ENCODE data around the gene SORCS3.

SORCS3 gene

DNA sequence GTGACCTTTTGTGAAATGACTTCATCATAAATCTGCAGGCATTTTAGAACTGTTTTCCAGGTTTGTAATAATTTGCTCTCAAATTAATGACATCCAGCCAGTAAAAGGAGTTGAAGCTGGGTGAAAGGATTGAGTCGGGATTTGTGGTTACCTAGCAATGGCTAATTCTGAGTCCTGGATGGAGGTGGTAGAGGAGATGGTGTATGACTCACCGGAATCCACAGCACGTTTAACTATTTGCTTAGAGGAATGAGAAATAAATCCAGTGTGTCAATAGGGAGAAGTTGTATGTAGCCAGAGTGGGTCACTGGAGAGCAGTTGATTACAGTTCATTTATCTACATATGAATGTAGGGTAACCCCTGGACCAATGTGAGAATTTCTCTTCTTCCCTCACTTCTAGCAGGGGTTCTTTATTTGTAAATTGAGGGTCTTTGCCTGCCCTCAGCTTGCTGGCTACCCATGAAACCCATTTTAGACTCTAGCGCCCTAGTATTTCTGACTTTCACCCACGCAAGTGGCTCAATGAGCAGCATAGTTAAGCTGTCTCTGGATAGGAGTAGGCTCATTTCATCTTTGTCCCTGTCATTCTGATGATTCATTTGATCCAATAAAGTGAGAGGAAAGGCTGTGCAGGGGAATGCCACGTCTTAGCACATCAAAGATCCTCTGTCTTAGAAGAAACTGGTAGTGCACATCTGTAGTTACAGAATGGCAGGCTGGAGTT is 547.8 kb downstream of the SORCS3 start:
- DNase-seq (ENCODE audit: low read depth) = no peak

DNA sequence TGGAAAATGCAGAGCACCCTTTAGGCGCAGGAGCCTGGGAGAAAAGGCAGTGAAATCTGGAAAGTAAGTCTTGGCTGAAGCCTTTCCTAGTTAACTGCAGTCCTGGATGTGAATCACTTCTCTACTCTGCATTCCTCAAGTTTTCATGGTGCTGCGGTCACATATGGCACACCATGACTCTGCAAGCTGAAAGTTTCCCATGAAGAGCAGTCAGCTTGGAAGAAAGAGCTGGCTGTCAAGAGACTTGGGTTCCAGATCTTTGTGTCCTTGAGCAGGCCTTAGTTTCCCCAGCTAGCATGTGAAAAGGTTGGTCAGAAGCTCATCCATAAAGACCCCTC is 548.3 kb downstream of the SORCS3 start:
- DNase-seq (ENCODE audit: low read depth) = no peak

DNA sequence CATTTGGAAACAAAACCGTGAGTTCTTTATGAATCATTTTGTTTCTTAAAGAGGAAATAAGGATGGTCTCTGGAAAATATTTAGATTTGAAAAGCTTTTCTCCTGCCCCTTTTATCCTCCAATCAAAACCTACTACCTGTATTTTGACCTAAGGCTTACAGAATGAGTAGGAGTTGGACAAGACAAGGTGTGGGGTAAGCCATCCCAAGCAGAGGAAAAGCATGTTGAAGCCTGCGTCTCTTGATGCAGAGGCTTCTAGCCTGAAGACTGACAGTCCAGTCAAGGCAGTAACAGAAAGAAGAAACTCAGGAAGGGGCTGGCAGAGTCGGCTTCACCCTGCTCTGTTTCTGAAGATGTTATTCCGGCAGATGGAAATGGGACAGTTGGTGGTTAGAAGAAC is 551.1 kb downstream of the SORCS3 start:
- no peak for DNase-seq (ENCODE audit: low read depth)

DNA sequence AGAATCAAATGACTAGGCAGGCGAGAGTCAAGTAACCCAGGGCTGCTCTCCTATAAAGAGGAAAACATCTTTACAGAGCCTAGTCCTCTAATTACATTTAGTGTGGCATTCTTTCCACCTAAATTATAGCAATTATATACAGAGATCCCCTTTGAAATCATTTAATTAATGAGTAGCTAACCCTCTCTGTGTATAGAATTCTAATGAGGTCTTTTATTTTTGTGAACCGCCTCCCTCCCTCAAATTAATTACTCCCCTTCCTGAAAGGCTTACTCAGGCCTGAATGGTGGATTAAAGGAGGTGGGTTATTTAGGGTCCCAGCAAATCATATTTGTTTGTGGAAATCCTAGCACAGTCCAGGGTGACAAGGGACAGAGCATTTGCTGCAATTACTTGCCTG is 551.8 kb downstream of the SORCS3 start:
- no peak for DNase-seq (ENCODE audit: low read depth)

DNA sequence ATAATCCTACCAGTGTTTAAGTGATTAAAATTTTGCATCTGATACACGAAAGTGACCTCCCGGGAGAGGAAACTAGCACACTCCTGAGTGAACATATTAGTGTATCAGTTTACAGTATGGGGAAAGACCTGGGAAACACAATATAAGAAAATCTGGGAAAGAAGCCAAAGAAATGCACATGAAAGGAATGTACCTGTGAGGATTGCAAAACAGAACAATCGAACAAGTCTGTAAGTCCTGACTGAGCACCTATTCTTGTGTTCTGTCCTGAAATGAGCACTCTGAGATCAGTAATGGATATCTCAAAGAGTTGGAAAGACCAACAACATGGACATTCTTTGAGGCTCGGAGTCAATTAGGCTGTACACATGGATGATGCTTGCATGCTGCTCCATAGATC is 554.7 kb downstream of the SORCS3 start:
- no peak for DNase-seq (ENCODE audit: low read depth)

DNA sequence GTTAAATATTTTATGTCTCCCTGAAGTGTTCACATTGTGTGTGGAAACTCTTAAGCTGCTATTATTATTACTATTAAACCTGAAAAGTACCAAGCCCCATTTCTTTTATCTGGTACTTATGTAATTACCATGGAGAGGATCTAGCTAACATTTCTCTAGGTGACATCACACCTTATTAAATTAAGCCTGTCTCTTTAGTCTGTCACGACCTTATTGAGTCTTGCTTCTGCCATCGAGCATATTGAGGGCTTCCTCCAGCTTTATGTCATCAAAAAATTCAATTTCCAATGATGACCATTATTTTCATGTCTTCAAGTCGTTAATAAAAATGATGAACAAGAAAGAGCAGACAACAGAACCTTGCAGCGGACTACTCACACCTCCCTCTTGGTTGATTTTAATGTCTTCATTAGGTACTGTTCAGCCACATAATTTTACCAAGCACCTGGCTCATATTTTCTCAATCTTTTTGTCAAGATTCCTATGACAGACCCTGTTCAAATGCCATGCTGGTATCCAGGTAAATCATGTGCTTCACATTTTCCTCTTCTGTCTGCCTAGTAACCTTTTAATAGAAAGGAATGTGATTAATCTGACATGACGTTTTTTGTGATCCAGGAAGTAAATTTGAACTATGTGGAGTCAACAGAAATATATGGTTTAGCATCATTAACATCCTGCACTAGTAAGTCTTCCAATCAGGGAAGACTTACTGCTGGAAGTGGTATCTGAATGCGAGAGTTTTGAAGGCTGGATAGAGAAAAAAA is 556.7 kb downstream of the SORCS3 start:
- no peak for DNase-seq (ENCODE audit: low read depth)

DNA sequence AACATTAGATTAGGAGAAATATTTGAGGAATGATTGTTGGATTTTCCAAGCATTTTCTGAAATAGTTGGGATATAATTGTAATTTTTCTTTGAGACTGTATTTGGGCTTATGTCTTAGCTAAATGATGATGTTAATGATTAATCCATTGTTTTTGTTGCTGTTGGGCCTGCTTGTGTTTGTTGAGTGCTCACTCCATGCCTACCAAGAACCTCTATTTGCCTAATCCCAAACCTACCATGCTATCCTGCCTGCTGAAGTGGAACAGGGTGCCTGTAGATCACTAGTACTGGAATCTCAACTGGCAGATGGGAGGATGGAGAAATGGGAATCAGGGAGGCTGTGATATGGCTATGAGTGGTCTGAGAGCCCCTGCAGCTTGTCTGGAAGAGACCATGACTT is 565.5 kb downstream of the SORCS3 start:
- DNase-seq (ENCODE audit: low read depth) = no peak

DNA sequence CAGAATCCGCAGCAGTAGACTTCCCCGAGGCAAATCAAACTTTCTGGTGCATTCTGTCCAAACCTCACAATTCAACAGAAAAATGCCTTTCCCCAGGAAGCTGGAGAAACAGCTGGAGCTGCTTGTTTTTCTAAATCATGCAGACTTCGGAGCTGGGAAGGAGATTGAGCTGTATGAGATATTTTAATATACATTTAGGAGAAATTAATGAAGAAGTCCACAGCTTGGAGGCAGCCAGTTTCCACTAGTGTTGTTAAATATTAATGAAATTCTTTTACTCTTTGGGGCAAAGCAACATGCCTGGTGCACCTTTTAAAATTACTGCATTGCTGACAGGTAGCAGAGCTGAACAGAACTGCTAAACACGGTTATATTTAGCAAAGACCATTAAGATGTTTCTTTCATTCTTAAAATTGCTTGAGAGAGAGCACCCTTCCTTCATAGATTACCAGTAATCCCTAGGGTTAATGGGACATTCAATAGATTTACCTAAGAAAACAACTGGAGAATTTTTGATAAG is 566.4 kb downstream of the SORCS3 start:
- DNase-seq (ENCODE audit: low read depth) = no peak

DNA sequence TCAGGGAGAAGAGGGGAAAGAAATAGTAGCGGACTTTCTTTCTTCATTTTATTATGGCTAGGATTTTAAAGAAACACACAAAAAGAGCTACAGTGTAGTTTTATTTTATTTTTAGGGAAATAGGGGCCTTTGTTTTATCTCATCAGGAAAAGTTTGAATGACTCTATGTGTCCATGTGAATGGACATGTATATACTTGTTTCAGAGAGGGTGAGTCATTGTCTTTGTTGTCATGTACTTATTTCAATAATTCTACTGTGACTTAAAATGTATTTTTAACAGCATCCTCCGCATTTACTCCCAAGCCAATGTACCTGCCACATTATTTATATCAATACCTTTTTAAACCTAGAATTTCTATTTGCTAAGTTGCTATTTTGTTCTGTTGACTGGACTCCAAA is 569.5 kb downstream of the SORCS3 start:
- DNase-seq (ENCODE audit: low read depth) = no peak

DNA sequence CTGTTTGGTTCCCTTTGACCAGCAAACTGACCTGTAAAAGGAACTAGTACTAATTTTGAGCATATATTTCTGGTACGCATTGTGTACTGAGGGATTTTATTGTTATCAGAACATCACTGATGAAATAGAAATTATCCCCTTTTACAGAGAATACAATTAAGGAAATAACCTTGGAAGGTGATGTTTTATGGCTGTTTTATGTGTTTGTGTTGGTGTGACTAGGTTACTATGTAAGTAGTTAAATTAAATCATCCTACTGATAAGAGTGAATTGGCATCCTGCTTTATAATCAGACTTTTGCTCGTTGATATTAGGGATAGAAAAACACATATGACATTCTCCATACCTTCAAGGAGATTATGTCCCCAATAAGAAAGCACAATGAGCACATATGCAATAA is 596.6 kb downstream of the SORCS3 start:
- no peak for DNase-seq (ENCODE audit: low read depth)

DNA sequence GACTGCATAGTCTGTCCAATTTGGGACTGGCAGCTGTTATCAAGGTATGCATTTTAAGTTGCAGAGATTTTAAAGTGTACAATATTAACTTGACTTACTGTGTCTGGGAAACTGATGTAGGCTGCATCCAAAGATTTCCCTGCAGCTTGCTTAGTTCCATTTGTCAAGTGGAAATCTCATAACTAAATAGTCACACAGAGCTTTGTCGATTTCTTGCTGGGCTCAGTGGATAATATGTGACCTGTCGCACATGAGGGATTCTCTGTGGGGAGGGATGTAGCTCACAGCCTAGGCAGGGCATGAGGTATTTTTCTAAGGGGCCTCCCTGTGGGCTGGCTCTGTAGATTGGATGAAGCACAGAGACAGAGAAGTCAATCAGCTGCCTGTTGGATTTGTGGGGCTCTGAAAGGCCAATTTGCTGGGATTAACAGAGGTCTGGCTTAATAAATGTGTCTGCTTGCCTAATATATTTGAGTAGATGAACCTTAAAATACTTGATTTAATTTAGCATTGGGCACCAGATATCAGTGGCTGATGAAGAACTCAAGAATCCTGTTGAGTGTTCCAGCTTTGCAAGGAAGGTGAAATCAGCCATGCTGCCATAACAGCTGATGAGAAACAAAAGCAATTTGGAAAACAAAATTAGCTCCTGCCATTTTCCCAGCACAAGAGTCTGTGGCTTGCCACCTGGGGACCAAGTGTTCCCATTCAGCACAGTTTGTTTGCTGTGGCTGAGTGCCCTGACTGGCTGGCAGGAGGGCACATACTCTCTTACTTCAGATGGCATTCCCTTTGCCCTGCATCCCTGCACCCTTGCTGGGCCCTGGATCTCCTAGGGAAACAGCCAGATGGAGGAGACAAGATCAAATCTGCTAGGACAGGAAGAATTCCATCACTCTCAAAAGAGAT is 598.5 kb downstream of the SORCS3 start:
- DNase-seq (ENCODE audit: low read depth) = no peak

DNA sequence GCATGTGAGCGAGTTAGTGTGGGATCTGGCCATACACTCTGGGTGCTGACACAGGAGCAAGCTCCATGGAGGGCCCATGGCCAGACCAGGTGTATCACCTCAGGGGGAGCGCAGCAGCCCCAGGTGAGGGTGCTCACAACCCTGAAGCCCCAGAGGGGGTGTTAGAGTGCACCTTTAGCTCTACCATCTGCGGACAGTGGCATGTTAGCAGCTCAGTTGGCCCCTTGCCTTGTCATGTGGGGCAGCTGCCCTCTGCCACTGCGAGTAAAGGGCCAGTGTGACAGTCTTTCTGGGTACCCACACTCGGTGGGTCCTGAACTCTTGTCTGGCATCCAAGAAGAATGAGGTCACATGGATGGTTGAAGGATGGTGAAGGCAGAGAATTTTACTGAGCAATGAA is 600.2 kb downstream of the SORCS3 start:
- no peak for DNase-seq (ENCODE audit: low read depth)

DNA sequence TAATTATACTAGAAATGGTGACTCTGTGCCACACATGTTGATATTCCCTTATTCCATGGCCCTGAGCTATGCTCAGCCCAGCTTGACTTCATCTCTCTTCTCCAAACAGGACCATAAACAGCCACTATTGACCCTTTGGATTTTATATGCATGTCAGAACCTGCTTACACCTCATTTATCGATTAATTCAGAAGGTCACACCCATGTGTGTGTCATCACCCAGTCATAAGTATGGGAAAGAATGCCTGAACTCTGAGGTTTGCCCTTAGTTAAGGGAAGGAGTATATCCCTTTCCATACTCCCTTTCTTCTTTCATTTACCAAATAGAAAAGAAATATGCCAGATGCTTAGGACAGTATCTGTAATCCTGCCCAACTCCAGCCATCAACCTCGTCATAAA is 602.3 kb downstream of the SORCS3 start:
- no peak for DNase-seq (ENCODE audit: low read depth)

DNA sequence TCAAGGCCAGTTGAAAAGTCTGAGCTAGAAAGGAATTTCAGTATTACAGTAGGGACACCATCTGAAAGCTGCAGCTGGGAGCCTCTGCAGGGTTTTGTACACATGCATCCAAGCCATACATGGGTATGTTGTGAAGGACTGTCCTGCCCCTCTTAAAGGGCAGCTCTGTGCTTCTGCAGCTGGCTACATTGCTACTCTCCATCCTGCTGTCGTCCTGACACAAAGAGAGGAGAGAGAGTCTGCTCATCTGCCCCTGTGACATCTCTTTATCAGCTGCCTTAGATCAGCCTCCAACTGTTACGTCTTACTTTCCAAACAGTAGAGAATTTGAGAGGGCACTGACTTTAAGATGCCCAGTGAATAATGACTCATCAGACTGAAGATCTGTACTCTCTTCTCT is 602.7 kb downstream of the SORCS3 start:
- DNase-seq (ENCODE audit: low read depth) = no peak

DNA sequence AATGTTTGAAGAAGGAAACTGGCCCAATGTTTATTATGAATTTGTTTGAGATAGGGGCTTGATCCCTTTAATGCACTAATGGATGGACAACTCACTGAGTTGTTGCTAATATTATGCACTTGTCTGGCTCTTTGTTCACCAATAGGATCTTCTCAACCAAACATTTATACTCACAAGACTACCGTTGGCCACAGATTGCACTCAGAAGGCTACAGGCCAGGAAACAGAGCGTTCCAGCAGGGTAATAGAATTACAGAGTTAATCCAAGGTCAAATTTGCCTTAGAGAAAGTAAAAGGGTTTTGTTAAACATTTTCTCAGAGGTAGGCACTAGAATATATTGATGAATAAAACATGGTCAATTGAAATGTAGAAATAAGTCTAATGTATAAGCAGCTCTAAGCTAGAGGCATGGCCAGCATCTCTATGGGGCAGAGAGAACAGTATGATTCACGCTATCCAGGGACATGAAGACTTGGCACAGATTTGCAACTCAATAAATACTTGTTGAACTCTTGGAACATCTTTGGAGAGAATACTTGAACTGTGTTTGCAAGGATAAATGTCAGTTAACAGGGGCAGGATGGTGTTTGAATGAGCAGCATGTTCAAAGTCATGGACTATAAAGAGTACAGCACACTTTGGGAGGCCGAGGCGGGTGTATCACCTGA is 606.9 kb downstream of the SORCS3 start:
- no peak for DNase-seq (ENCODE audit: low read depth)

DNA sequence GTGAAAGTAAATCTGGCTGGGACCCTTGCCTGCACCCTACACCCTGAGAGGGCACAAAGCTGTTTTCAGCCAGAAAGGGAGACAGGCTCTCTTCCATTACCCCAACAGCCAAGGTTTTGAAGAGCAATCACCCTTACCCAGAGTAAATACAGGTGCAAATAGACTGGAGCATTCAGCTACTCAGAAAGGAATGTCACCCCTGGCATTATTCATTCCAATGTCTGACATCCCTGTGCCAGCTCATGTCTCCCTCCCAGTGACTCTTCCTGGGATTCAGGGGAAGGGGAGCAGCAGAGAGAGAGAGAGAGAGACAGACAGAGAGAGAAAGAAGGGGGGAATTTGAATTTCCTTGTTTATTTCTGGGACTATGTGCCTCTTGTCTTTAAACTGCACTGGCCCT is 611.8 kb downstream of the SORCS3 start:
- DNase-seq (ENCODE audit: low read depth) = no peak

DNA sequence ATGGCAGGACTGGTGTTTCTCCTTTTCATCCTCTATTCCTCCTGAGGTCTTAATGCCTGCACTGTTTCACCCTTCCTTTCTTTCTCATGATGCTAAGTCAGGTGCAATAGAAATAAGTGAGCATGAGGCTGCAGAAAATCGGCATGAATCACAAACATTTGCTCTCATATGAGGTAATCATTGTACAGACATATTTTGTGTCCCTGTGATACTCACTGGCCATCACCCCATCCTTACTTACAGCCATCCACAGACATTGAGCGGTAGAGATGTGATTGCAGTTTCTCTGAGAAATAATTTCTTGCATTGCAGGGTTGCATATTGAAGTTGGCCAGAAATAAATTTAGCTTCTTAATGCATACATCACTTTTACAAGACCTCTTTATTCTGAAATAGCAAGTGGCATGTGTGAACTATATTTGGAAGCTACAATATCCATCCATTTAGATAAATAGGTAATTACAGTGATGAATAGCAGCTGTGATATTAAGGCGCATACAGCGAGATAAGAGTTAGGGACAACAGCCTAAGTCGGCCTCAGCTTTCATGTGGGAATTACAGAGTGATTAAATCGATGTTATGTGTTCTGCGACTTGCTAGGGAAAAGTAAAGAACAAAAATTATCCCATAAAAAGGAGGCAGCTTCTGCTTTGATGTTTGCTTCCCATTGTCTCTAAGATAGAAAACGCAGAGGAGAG is 612.6 kb downstream of the SORCS3 start:
- no peak for DNase-seq (ENCODE audit: low read depth)

DNA sequence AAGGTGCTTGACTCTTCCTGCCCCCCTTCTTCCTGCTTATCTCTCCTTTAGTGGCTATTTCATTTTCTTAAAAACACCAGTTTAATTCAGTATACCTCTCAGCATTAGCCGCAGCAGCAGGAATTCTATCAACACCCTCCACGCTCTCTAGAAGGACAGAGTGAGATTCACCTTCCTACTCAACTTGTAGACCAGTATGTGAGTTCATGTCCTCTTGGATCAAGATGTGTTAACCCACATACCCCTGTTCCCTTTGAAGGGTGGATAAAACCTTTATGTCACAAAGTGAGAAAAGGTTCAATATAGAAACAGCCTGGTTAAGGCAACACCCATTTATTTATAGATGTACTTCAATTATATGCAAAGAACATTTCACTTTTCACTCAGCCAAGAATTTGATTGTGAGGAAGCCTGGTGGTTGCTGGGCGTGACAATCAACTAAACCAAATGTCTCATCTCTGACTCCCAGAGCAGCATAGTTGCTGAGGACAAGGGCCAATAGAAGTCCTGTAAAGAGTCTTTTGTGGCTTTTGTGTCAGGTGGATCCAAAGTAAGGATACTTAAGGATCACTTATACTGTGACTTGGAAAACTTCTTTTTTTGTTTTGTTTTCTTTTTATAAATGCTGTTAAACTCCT is 617.1 kb downstream of the SORCS3 start:
- no peak for DNase-seq (ENCODE audit: low read depth)

DNA sequence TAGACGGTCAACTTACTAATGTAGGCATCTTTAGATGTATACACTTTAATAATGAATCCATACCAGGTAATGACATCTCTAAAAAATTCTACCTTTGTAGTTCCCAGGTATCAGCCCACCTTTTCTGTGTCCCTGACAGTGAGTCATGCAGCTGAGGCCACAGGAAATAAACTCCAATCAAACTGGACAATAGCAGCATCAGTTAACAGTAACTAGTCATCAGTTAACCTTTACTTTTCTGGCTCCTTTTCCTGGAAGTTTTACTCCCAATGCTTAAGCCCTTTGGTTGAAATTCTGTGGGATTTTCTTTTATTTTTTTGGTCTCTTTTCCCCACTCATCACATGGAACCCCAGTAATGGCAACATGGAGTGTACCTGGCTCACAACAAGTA is 617.6 kb downstream of the SORCS3 start:
- DNase-seq (ENCODE audit: low read depth) = no peak

DNA sequence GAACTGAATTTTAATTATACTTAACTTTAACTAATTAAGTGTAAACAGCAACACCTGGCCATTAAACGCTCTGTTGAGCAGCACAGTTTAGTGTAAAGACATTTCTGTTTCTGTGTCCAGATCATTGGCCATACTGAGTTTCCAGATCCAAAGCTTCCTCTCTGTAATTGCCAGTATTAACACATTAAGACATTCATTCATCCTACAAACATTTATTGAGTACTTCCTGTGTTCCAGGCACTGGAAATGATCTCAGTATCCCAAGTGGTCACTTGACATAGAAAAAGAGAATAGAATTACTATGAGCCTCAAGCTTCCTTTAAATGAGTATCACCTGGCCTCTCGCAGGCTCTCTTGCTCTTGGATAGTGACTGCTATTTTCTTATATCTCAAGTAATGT is 618.1 kb downstream of the SORCS3 start:
- no peak for DNase-seq (ENCODE audit: low read depth)

DNA sequence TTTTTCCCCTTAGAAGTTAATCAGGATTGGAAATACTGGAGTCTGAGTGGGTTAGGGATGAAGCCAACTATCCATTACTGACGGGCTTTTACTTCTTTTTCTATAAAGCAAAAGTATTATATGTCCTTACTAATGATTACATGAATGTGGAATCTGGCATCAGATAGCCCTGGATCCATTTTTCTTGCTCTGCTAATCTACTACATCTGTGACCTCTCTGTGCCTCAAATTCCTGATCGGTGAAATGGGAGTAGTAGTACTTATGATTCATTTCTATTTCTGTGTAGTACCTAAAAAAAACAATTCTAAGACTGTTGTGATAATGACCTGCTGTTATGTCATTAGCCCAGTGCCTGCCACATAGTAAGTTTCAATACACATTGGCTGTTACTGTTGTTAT is 621.6 kb downstream of the SORCS3 start:
- DNase-seq (ENCODE audit: low read depth) = no peak

Measured in fibroblast of the conjunctiva (primary cell).